ENCODE results near the gene CDK17.

Gene CDK17

DNA sequence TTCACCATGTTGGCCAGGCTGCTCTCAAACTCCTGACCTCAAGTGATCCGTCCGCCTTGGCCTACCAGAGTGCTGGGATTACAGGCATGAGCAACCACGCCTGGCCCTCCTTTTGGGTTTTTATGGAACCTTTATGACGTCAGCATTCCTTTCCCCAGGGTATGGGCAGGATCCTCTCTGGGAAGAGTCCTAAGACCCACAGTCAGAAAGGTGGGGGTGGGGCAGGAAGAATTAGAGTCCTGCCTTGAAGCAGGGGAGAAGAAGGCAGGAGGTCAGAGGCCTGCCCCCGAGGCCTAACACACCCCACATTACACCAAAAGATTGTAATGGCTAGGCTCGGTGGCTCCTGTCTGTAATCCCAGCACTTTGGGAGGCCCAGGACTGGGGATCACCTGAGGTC is 30.8 kb upstream of the CDK17 start:
- Histone ChIP-seq H3K27me3 (ENCODE audit: control insufficient read depth in 1 of 2, insufficient read depth in 1 of 2, low read length in 2 of 2) (no peaks in the 10 kb centered on the region), H3K23ac (ENCODE audit: low read length in 2 of 2) (no peak overlapping the region), H4K8ac (ENCODE audit: low read length) (no peak overlapping the region), H2BK12ac (ENCODE audit: low read length in 2 of 2) (peak overlapping the region in 1 of 2 experiments; percentile 54), H3K4me2 (ENCODE audit: low read length, poor library complexity, severe bottlenecking) (no peak overlapping the region), H3K4me1 (ENCODE audit: control insufficient read depth, insufficient read depth, low read depth, low read length) (peaks cover 13% of the 10 kb centered on the region), H3K79me1 (replicated peaks; ENCODE audit: low read length, poor library complexity, severe bottlenecking) (peaks cover 1% of the 10 kb centered on the region), H3K4ac (ENCODE audit: low read depth in 1 of 2, low read length in 2 of 2) (no peak overlapping the region), H2BK5ac (ENCODE audit: low read depth, low read length, poor library complexity, severe bottlenecking) (peak overlapping the region; percentile 54), H3K36me3 (ENCODE audit: control insufficient read depth in 1 of 2, insufficient read depth in 2 of 2, low read depth in 1 of 2, low read length in 2 of 2) (no peaks in the 10 kb centered on the region), H3K9me3 (ENCODE audit: control insufficient read depth, low read length) (no peaks in the 10 kb centered on the region), H2BK120ac (ENCODE audit: low read depth, low read length) (no peak overlapping the region), H2AFZ (ENCODE audit: low read depth, low read length) (no peak overlapping the region), H3K9ac (ENCODE audit: low read length) (no peak overlapping the region), H3K18ac (ENCODE audit: low read depth in 1 of 2, low read length in 2 of 2) (peak overlapping the region in 1 of 2 experiments; percentile 44), H3K14ac (ENCODE audit: low read length in 2 of 2) (no peak overlapping the region), H2AK5ac (ENCODE audit: low read length, severe bottlenecking) (peak overlapping the region; percentile 99), H3K4me3 (ENCODE audit: insufficient read depth in 1 of 2, low read depth in 1 of 2, low read length in 2 of 2) (no peak overlapping the region), H4K91ac (ENCODE audit: low read length) (peak overlapping the region; percentile 9), H3K27ac (ENCODE audit: low read length, poor library complexity, severe bottlenecking) (peak overlapping the region; percentile 91), H2BK15ac (ENCODE audit: low read depth, poor library complexity, severe bottlenecking) (no peak overlapping the region)
- DNase-seq = no peak
- 84% methylated on average over 6 of the region's 6 CpGs for WGBS

DNA sequence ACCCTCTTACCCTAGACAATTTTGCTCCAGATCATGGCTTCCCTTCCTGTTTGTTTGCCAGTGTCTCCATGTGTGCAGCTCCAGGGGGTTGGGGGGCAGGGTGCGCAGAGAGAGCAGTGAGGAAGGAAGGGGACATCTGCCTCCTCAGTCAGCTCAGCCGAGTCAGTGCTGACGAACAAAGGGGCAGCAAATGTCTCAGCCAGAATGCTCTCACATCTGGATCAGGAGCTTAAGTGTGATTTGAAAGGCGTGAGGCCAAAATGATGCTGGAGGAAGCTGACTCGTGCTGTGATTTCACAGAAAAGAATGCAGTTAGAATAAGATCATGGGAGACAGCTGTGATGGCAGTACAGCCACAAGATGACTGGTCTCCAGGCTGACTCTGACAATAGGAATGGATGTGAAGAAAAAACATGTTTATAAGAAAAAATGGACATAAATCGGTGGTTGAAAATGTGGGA is 27.1 kb upstream of the CDK17 start:
- Histone ChIP-seq H2BK12ac (ENCODE audit: low read length in 2 of 2) (peak overlapping the region; percentile 87 to 88), H3K18ac (ENCODE audit: low read depth in 1 of 2, low read length in 2 of 2) (peak overlapping the region; percentile 86 to 95), H3K9me3 (ENCODE audit: control insufficient read depth, low read length) (no peaks in the 10 kb centered on the region), H3K27me3 (ENCODE audit: control insufficient read depth in 1 of 2, insufficient read depth in 1 of 2, low read length in 2 of 2) (no peaks in the 10 kb centered on the region), H3K27ac (ENCODE audit: low read length, poor library complexity, severe bottlenecking) (peak overlapping the region; percentile 98), H2BK5ac (ENCODE audit: low read depth, low read length, poor library complexity, severe bottlenecking) (peak overlapping the region; percentile 85), H2BK120ac (ENCODE audit: low read depth, low read length) (peak overlapping the region; percentile 86), H3K4me2 (ENCODE audit: low read length, poor library complexity, severe bottlenecking) (no peak overlapping the region), H3K4ac (ENCODE audit: low read depth in 1 of 2, low read length in 2 of 2) (peak overlapping the region; percentile 20 to 93), H3K4me3 (ENCODE audit: insufficient read depth in 1 of 2, low read depth in 1 of 2, low read length in 2 of 2) (peak overlapping the region in 1 of 2 experiments; percentile 71), H3K14ac (ENCODE audit: low read length in 2 of 2) (no peak overlapping the region), H4K91ac (ENCODE audit: low read length) (peak overlapping the region; percentile 93), H2BK15ac (ENCODE audit: low read depth, poor library complexity, severe bottlenecking) (no peak overlapping the region), H4K8ac (ENCODE audit: low read length) (peak overlapping the region; percentile 85), H2AK5ac (ENCODE audit: low read length, severe bottlenecking) (peak overlapping the region; percentile 62), H3K79me1 (replicated peaks; ENCODE audit: low read length, poor library complexity, severe bottlenecking) (peaks cover 1% of the 10 kb centered on the region), H3K23ac (ENCODE audit: low read length in 2 of 2) (no peak overlapping the region), H2AFZ (ENCODE audit: low read depth, low read length) (no peak overlapping the region), H3K36me3 (ENCODE audit: control insufficient read depth in 1 of 2, insufficient read depth in 2 of 2, low read depth in 1 of 2, low read length in 2 of 2) (peaks cover 0 to 5% of the 10 kb centered on the region in 2 experiments), H3K4me1 (ENCODE audit: control insufficient read depth, insufficient read depth, low read depth, low read length) (peaks cover 15% of the 10 kb centered on the region), H3K9ac (ENCODE audit: low read length) (peak overlapping the region; percentile 91)
- under 1% methylated on average over 6 of the region's 6 CpGs for WGBS
- peak; percentile 100 for DNase-seq

DNA sequence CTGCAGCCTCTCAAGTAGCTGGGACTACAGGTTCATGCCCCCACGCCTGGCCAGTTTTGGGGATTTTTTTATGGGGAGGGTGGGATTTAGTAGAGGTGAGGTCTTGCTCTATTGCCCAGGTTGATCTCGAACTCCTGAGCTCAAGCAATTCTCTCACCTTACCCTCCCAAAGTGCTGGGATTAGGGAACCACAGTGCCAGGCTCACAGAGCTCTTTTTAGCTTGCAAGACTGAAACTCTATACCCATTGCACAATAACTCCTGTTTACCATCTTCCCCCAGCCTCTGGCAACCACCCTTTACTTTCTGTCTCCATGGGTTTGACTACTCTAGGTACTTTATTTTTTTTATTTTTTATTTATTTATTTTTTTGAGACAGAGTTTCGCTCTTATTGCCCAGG is 25.7 kb upstream of the CDK17 start:
- Histone ChIP-seq H3K4ac (ENCODE audit: low read depth in 1 of 2, low read length in 2 of 2) (no peak overlapping the region), H3K36me3 (ENCODE audit: control insufficient read depth in 1 of 2, insufficient read depth in 2 of 2, low read depth in 1 of 2, low read length in 2 of 2) (peaks cover 0 to 5% of the 10 kb centered on the region in 2 experiments), H2AFZ (ENCODE audit: low read depth, low read length) (no peak overlapping the region), H4K8ac (ENCODE audit: low read length) (no peak overlapping the region), H2BK12ac (ENCODE audit: low read length in 2 of 2) (no peak overlapping the region), H3K4me1 (ENCODE audit: control insufficient read depth, insufficient read depth, low read depth, low read length) (peaks cover 11% of the 10 kb centered on the region), H3K27me3 (ENCODE audit: control insufficient read depth in 1 of 2, insufficient read depth in 1 of 2, low read length in 2 of 2) (no peaks in the 10 kb centered on the region), H4K91ac (ENCODE audit: low read length) (peak overlapping the region; percentile 66), H3K18ac (ENCODE audit: low read depth in 1 of 2, low read length in 2 of 2) (peak overlapping the region in 1 of 2 experiments; percentile 59), H3K9me3 (ENCODE audit: control insufficient read depth, low read length) (no peaks in the 10 kb centered on the region), H2AK5ac (ENCODE audit: low read length, severe bottlenecking) (peak overlapping the region; percentile 88), H3K9ac (ENCODE audit: low read length) (peak overlapping the region; percentile 91), H2BK120ac (ENCODE audit: low read depth, low read length) (peak overlapping the region; percentile 43), H2BK15ac (ENCODE audit: low read depth, poor library complexity, severe bottlenecking) (no peak overlapping the region), H3K27ac (ENCODE audit: low read length, poor library complexity, severe bottlenecking) (peak overlapping the region; percentile 98), H2BK5ac (ENCODE audit: low read depth, low read length, poor library complexity, severe bottlenecking) (no peak overlapping the region), H3K4me2 (ENCODE audit: low read length, poor library complexity, severe bottlenecking) (no peak overlapping the region), H3K23ac (ENCODE audit: low read length in 2 of 2) (no peak overlapping the region), H3K79me1 (replicated peaks; ENCODE audit: low read length, poor library complexity, severe bottlenecking) (no peaks in the 10 kb centered on the region), H3K4me3 (ENCODE audit: insufficient read depth in 1 of 2, low read depth in 1 of 2, low read length in 2 of 2) (peak overlapping the region in 1 of 2 experiments; percentile 47), H3K14ac (ENCODE audit: low read length in 2 of 2) (no peak overlapping the region)
- WGBS = 100% methylated on average over 2 of the region's 3 CpGs
- DNase-seq = peak; percentile 68

DNA sequence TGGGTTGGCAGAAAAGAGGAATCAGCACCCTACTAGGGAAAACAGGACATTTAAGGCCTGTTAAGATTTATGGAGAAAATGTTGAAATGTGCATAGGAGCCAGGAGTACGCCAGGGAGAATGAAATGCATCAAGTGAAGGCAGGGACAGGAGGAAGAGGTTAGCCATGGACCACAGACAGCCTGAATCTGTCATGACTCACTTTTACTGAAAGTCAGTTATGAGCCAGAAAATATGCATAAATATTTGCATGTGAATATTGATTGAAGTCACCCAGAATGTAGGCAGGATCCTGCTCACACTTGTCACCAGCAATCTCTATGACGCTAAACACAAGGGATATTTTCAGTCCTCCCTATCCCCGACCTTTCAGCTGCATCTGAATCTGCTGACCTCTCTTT is 25.1 kb upstream of the CDK17 start:
- Histone ChIP-seq H3K9ac (ENCODE audit: low read length) (peak overlapping the region; percentile 91), H2BK15ac (ENCODE audit: low read depth, poor library complexity, severe bottlenecking) (peak overlapping the region; percentile 38), H2AFZ (ENCODE audit: low read depth, low read length) (no peak overlapping the region), H3K36me3 (ENCODE audit: control insufficient read depth in 1 of 2, insufficient read depth in 2 of 2, low read depth in 1 of 2, low read length in 2 of 2) (peaks cover 0 to 5% of the 10 kb centered on the region in 2 experiments), H4K8ac (ENCODE audit: low read length) (no peak overlapping the region), H3K4ac (ENCODE audit: low read depth in 1 of 2, low read length in 2 of 2) (peak overlapping the region in 1 of 2 experiments; percentile 71), H3K4me3 (ENCODE audit: insufficient read depth in 1 of 2, low read depth in 1 of 2, low read length in 2 of 2) (peak overlapping the region in 1 of 2 experiments; percentile 47), H3K18ac (ENCODE audit: low read depth in 1 of 2, low read length in 2 of 2) (no peak overlapping the region), H2AK5ac (ENCODE audit: low read length, severe bottlenecking) (peak overlapping the region; percentile 65), H3K4me2 (ENCODE audit: low read length, poor library complexity, severe bottlenecking) (no peak overlapping the region), H4K91ac (ENCODE audit: low read length) (no peak overlapping the region), H2BK120ac (ENCODE audit: low read depth, low read length) (no peak overlapping the region), H3K14ac (ENCODE audit: low read length in 2 of 2) (no peak overlapping the region), H2BK12ac (ENCODE audit: low read length in 2 of 2) (peak overlapping the region in 1 of 2 experiments; percentile 68), H2BK5ac (ENCODE audit: low read depth, low read length, poor library complexity, severe bottlenecking) (no peak overlapping the region), H3K9me3 (ENCODE audit: control insufficient read depth, low read length) (no peaks in the 10 kb centered on the region), H3K79me1 (replicated peaks; ENCODE audit: low read length, poor library complexity, severe bottlenecking) (no peaks in the 10 kb centered on the region), H3K4me1 (ENCODE audit: control insufficient read depth, insufficient read depth, low read depth, low read length) (peaks cover 7% of the 10 kb centered on the region), H3K23ac (ENCODE audit: low read length in 2 of 2) (no peak overlapping the region), H3K27ac (ENCODE audit: low read length, poor library complexity, severe bottlenecking) (peak overlapping the region; percentile 81), H3K27me3 (ENCODE audit: control insufficient read depth in 1 of 2, insufficient read depth in 1 of 2, low read length in 2 of 2) (no peaks in the 10 kb centered on the region)
- 6% methylated on average over 3 of the region's 3 CpGs for WGBS
- DNase-seq = peak; percentile 85
